Lung (tissue), 12 donors: ENCODE data around the gene FAP. TPM values are rescaled to one million over a fixed set of nuclear protein-coding genes. Genes with fewer than 3 reads are reported as not detected.

Source experiments
- ATAC-seq: fragments of 200-7000 bp; cut with Tn5 transposase; one replicate; pipeline ENCODE4 v1.9.1; 2020; ENCODE audit warnings: moderate number of reproducible peaks; ENCODE audit not compliant: insufficient read depth, low FRiP score
- DNase-seq, 3 donors: peaks; one replicate each; pipeline ENCODE4 v3.0.0-alpha.2; 2013 to 2017
- H3K27ac ChIP-seq, 2 donors: one replicate each; pipeline ENCODE4 v1.5.1; 2013; ENCODE audit warnings: mild to moderate bottlenecking in 2 of 2, moderate library complexity in 2 of 2, control low read depth in 1 of 2, inconsistent platforms in 1 of 2, low read depth in 1 of 2, low read length in 1 of 2
- H3K27me3 ChIP-seq, 3 donors: one replicate each; pipeline ENCODE4 v1.5.1; 2013; ENCODE audit warnings: low read length in 2 of 3; ENCODE audit not compliant: control insufficient read depth in 3 of 3, insufficient read depth in 3 of 3
- H3K36me3 ChIP-seq, 4 donors: one replicate each; pipeline ENCODE4 v1.5.1; 2013; ENCODE audit warnings: low read length in 4 of 4, mild to moderate bottlenecking in 1 of 4, moderate library complexity in 1 of 4; ENCODE audit not compliant: control insufficient read depth in 4 of 4, insufficient read depth in 4 of 4
- H3K4me1 ChIP-seq, 5 donors: one replicate each; pipeline ENCODE4 v1.5.1; 2013; ENCODE audit warnings: low read length in 5 of 5, mild to moderate bottlenecking in 2 of 5, moderate library complexity in 1 of 5; ENCODE audit not compliant: control insufficient read depth in 5 of 5, insufficient read depth in 5 of 5
- H3K4me3 ChIP-seq: one replicate; pipeline ENCODE4 v1.5.1; 2013; ENCODE audit warnings: mild to moderate bottlenecking, control low read depth, moderate library complexity
- H3K9ac ChIP-seq, 2 donors: one replicate each; pipeline ENCODE4 v1.5.1; 2013; ENCODE audit warnings: low read length in 2 of 2, control low read depth in 1 of 2; ENCODE audit not compliant: insufficient read depth in 1 of 2
- H3K9me3 ChIP-seq, 4 donors: one replicate each; pipeline ENCODE4 v1.5.1; 2013; ENCODE audit warnings: low read length in 3 of 4, mild to moderate bottlenecking in 1 of 4, moderate library complexity in 1 of 4; ENCODE audit not compliant: control insufficient read depth in 4 of 4, insufficient read depth in 3 of 4
- CTCF ChIP-seq: IDR thresholded peaks from 2 replicates; pipeline ENCODE4 v1.5.1; 2012; ENCODE audit warnings: mild to moderate bottlenecking; ENCODE audit errors: control extremely low read depth, extremely low read depth
- WGBS, 2 donors: extraction: QIAGEN DNeasy Blood & Tissue Kit; methylation state at CpG; one replicate each; pipeline ENCODE4 v1.1.7; 2013; 5-methylcytosine and 5-hydroxymethylcytosine counted together
- polyA plus RNA-seq, 2 donors: library from polyadenylated mRNA; stranded (reverse); fragments of 200-250 nt; gene quantifications; one replicate each; pipeline ENCODE4 v1.2.1, GENCODE V29; 2013
- total RNA-seq, 2 donors: library from RNA; depleted of rRNA in 1 of 2; stranded (reverse); fragments of >200 nt in 1 of 2; gene quantifications; one replicate each; pipeline ENCODE4 v1.2.1, GENCODE V29; 2014 to 2021
- donor health status: control.
- donor health status: control.
- donor health status: Bipolar disorder and iron deficiency.
- donor health status: healthy.
- donor health status: DM: yes; HTN: yes; CAD: no.

The FAP gene
- total and polyA plus RNA-seq, 4 donors, result 1.8 to 24.6 (median 4.8) TPM

- no peak for DNase-seq
- H3K4me3 ChIP-seq, result no peak overlapping the region
- H3K27ac ChIP-seq, result no peak overlapping the region
- H3K9me3 ChIP-seq, result no peaks in the 10 kb centered on the region
- TF ChIP-seq CTCF, result no peak
- peaks cover 0 to 6% (median 0%) of the 10 kb centered on the region in 4 donors for H3K36me3 ChIP-seq
- ATAC-seq, result no peak
- no peaks in the 10 kb centered on the region for H3K27me3 ChIP-seq
- H3K9ac ChIP-seq, result no peak overlapping the region
- peaks cover 0 to 7% (median 0%) of the 10 kb centered on the region in 5 donors for H3K4me1 ChIP-seq
Observed at GRCh38 chr2:162226836-162227235, 16.4 kb downstream of the FAP start.

GRCh38 chr2:162221064-162221463 is 22.2 kb downstream of the FAP start:
- peak; percentile 78 for ATAC-seq
- no peak overlapping the region for H3K27ac ChIP-seq
- H3K9ac ChIP-seq, result no peak overlapping the region
- H3K9me3 ChIP-seq, result no peaks in the 10 kb centered on the region
- H3K4me3 ChIP-seq, result no peak overlapping the region
- peak; percentile 76 for TF ChIP-seq CTCF
- no peaks in the 10 kb centered on the region for H3K27me3 ChIP-seq
- H3K36me3 ChIP-seq, result peaks cover 0 to 9% (median 2%) of the 10 kb centered on the region in 4 donors
- 56 to 58% methylated on average over 11 of the region's 11 CpGs for WGBS, 2 donors
- DNase-seq, result peak; percentile 39 to 52 (median 40)
- H3K4me1 ChIP-seq, result peaks cover 0 to 14% (median 8%) of the 10 kb centered on the region in 5 donors

- H3K27ac ChIP-seq, result no peak overlapping the region
- DNase-seq, result peak in 2 of 3 donors; percentile 7 to 36
- 44 to 68% methylated on average over 1 of the region's 1 CpG for WGBS, 2 donors
- H3K9me3 ChIP-seq, result no peaks in the 10 kb centered on the region
- no peak for ATAC-seq
- H3K4me1 ChIP-seq, result peaks cover 0 to 14% (median 8%) of the 10 kb centered on the region in 5 donors
- TF ChIP-seq CTCF, result no peak
- no peak overlapping the region for H3K9ac ChIP-seq
- H3K27me3 ChIP-seq, result no peaks in the 10 kb centered on the region
- H3K4me3 ChIP-seq, result no peak overlapping the region
- peaks cover 0 to 13% (median 2%) of the 10 kb centered on the region in 4 donors for H3K36me3 ChIP-seq
Observed at GRCh38 chr2:162220368-162220767, 22.9 kb downstream of the FAP start.

- no peak overlapping the region for H3K27ac ChIP-seq
Observed at GRCh38 chr2:162219426-162219825, 23.8 kb downstream of the FAP start.

More at GRCh38 chr2:162219426-162219825, 23.8 kb downstream of the FAP start:
- WGBS, 2 donors, result 75 to 82% methylated on average over 4 of the region's 4 CpGs
- peaks cover 0 to 15% (median 2%) of the 10 kb centered on the region in 4 donors for H3K36me3 ChIP-seq
- H3K9ac ChIP-seq, result no peak overlapping the region
- TF ChIP-seq CTCF, result no peak
- ATAC-seq (no peak), DNase-seq (no peak)
- peaks cover 0 to 14% (median 8%) of the 10 kb centered on the region in 5 donors for H3K4me1 ChIP-seq
- H3K4me3 ChIP-seq, result no peak overlapping the region
- no peaks in the 10 kb centered on the region for H3K27me3 ChIP-seq
- no peaks in the 10 kb centered on the region for H3K9me3 ChIP-seq
